ENCODE data around the gene OTUD7B.
"Not testable (repeated sequence)": the region's sequence is repeated elsewhere in the genome, so short reads cannot be mapped to it uniquely, and the experiment has no call there.

The OTUD7B gene

DNA sequence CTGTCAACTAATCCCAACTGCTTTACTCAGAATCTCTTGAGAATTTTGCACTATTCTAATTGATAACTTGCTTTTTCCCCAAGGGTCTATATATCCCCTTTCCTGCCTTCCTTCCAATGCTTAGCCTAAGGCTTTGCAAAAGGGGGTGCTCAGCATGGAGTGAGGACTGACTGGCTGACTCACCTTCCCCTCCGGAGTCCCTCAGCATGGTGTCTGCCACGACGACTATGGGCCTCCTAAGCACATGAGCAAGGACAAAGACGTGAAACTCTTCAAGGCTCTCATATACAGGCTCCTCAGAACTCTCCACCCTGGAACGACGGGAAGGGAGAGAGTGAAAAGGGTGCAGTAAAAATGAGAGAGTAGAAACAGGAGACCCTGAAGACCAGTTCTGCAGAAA lies 60.6 kb downstream of the OTUD7B start:
- DNase-seq (ENCODE audit: low read depth, low spot score): no peak

DNA sequence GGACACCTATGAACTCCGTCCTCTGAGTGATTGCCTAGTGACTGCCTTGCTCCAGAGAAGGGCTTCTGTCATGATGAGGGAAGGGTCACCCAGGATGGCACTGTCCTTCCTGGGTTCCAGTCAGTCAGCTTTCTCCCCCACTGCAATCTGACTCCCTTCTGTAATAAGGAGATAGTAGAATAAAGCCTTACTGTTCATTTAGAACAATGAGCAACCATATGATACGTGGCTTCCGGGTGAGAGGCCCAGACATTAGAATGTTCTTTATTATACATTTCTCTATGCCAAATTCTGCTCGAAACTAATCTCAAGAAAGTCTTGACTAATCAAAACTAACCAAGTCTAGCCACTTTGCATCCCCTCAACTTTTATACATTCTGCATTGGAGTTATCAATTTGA lies 65.3 kb downstream of the OTUD7B start:
- DNase-seq (ENCODE audit: low read depth, low spot score): no peak

DNA sequence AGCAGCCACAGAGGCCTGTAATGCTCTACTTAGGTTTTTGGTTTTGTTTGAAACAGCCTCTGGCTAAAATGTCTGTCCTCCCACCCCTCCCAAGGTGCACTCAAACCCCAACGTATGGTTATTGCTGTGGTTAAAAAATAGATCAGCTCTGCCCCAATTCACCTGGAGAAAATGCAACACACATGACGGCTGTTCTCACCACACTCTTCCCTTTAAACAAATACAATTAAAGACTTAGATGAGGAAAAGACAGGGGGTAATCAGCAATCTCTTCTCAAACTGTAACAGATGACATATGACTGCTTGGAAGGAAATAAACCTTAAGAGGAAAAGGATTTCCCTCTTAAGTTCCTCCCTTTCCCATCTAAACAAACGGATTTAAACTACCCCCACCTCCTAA lies 67.6 kb downstream of the OTUD7B start:
- no peak for DNase-seq (ENCODE audit: low read depth, low spot score)

DNA sequence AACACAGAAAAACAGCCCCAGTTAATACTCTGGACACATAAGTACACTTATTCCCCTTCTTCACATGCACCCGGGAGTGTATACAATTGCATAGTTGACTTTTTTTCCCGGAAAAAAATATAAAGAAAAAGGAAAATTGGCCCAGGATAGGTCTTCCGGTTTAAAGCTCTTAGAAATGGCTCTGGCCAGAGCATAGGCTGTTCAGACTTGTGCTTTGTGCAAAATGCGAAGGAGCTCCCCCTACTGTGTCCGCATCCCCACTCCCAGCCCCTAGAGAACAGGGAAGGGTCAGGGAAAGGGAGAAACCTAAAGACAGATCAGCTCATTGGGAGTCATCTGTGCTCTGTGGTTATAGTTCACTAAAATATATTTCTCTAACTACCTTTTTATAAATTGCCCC lies 68.3 kb downstream of the OTUD7B start:
- DNase-seq (ENCODE audit: low read depth, low spot score): no peak

DNA sequence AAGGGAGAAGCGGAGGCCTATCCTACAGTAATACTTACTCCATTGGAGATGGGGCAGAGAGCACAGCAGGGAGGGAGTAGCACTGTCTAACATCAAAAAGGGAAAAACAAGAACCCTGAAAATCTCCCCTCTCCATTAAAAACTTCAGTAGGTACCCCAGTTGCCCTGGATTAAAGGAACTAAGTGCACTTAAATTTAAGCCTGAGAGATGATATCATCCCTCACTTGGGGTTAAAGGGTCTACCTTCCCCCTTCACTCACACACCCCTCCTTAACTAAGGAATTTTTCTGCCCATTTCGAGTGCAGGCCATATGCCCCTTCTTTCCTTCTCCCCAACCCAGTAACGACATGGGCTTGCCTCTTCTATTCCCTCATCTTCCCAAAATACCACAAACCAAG lies 70.1 kb downstream of the OTUD7B start:
- DNase-seq (ENCODE audit: low read depth, low spot score): no peak

DNA sequence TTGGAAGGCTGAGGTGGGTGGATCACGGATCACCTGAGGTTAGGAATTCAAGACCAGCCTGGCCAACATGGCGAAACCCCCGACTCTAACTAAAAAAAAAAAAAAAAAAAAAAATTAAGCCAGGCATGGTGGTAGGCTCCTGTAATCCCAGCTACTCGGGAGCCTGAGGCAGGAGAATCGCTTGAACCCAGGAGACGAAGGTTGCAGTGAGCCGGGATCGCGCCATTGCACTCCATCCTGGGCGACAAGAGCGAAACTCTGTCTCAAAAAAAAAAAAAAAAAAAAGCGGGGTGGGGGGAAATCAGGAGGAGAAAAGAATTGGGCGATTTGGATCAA lies 71.9 kb downstream of the OTUD7B start:
- not testable (repeated sequence) for DNase-seq (ENCODE audit: low read depth, low spot score)

DNA sequence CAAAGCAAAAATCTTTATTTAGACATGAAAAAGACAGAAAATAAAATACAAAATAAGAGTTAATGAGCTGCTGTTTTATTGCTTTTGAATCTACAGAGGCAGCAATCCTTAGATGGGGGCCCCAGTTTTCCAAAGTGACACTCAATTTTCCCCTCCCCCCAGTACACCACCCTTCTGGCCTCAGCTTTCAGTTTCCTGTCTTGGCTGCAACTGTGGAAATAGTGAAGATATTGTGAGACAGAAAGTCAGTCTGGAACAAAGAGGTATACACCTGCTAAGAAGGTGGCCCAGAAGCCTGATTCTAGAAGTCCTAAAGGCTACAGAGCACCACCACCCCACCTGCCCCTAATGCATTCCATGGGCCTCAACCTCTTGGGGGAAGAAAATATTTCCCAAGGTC lies 72.8 kb downstream of the OTUD7B start:
- no peak for DNase-seq (ENCODE audit: low read depth, low spot score)

DNA sequence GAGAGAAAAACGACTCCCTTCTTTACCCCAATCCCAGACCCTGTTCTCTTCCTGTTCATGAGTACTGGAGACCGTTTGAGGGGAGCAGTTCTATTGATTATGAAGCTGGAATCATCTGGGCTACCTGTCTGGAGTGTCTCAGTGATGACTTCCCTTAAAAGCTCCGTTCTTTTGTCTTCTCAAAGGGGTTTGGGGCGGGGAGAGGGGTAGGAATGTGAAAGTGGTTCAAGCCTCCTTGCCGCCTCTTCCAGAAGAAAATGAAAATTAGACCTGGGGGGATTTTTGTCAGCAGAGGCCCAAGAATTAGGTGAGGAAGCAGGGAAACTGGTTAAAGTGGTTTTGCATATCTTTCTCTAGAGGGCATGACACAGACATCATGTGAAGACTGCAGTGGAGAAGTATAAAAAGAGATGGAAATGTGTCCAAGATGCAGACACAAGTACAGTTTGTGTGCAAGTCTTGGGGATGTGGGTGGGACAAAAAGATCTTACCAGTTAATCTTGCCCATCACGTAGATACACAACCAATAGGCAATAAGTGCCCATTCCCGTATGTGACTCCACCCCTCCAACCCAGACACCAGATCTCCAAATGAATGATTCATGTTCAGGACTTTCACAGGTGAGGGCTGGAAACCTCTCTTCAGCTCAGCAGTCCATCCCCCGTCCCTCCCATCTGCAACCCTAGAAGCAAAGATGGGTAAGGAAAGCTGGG lies 73.4 kb downstream of the OTUD7B start:
- no peak for DNase-seq (ENCODE audit: low read depth, low spot score)

DNA sequence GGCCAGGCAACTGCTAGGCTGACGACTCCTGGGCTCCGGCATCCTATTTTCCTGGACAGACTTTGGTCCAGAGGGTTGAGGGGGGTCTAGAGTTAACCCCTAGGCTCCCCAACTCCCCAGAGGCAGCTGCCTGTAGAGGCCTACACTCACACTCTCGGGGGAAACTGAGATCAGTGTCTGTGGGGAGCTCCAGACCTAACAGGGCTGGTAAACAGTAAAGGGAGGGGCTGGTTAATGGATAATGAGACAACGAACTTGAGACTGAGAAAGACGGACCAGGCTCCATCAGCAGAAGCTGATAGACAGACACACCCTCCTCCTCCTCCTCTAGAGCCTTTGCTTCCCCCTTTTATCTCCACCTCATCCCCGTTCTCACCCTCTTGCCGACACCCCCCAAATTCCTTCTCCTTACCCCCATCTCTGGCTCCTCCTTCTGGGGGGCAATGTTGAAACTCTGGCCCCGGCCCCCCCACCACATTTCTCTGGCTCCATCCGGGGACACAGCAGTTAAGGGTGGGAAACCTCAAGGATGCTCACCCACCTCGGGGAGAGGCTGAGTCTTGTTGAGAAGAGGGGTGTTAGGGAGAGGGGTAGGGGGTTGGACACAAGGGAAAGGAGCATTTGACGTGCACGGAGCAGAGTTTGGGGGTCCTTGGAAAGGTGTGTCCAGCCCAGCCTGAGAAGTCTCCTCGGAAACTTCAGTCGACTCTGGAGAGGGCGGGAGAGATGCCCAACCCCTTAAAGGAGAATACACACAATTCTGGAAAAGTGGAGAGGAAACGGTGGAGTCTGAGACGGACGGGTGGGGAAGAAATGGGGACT lies 74.1 kb downstream of the OTUD7B start, which contains the start of gene MTMR11:
TSS of gene MTMR11 (minus strand) at position 710 of the 822 bp plus-strand sequence. CDS start at position 478, 232 bp downstream.
- DNase-seq (ENCODE audit: low read depth, low spot score): no peak

DNA sequence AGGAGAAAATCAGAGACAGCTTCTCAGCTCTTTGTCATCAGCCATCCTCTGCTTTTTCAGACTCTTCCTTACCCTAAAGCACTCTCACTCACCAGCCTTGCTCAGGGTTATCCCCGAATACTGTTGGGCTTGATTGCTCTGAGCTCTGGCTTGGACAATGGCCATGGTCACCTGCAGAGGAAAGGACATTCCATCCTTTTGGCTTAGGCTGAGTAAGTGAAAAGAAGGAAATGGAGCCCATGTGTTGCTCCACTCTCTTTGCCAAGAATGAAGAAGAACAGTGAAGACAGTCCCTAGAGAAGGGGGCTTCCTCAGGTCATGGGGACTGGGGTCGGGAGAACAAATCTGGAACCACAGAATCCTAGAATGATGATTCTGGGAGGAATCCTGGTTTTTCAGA lies 76.2 kb downstream of the OTUD7B start:
- no peak for DNase-seq (ENCODE audit: low read depth, low spot score)

DNA sequence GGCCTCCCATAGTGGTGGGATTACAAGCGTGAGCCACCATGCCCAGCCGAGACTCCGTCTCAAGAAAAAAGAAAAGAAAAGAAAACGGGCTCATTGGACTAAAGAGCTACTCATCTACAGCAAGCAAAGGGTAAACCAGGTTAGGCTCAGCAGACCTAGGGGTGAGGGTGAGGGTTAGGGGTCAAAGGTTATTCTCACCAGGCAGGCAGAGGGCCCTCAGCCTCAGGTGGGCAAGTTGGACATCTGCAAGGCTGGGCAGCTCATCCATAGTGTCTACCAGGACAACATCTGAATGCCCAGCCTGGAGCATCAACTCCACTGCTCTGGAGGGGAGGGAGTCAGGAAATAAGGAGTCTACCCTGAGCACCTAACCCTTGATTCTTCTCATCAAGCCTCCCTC lies 77.3 kb downstream of the OTUD7B start:
- DNase-seq (ENCODE audit: low read depth, low spot score): no peak

DNA sequence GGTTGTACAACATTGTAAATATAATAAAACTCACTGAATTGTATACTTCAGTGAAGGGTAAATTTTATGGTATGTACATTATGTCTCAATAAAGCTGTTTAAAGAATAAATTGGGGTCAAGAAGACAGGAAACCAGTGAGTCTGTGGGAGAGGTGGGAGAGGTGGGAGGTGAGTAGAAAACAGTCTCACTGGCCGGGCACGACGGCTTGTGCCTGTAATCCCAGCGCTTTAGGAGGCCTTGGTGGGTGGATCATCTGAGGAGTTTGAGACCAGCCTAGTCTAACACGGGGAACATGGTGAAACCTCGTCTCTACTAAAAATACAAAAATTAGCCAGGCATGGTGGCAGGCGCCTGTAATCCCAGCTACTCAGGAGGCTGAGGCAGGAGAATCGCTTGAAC lies 78.1 kb downstream of the OTUD7B start:
- DNase-seq (ENCODE audit: low read depth, low spot score): no peak

DNA sequence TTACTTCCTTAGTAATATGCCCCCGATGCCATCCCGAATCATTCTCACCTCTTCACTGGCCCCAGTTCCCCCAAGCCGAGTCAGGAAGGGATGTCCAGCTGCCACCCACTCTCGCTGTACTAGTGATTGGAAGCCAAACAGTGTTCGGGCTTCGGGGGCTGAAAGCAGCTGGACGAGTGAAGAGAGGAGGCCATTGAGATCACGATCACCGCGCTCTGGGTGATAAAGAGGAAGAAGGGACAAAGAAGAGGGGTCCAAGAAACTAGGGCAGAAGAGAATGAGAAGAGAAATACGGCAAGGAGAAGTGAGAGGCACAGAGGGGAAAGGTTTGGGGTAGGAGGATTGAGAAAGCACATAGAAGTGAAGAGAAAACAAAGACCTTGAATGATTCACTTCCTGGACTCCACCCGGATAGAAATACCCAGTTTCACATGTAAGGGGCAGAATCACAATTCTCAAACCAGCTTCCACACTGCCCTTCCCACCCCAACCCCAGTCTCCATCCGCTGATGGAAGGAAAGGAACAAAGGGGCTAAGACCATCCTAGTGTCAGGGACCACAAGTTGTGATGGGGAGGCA lies 79.2 kb downstream of the OTUD7B start:
- no peak for DNase-seq (ENCODE audit: low read depth, low spot score)

DNA sequence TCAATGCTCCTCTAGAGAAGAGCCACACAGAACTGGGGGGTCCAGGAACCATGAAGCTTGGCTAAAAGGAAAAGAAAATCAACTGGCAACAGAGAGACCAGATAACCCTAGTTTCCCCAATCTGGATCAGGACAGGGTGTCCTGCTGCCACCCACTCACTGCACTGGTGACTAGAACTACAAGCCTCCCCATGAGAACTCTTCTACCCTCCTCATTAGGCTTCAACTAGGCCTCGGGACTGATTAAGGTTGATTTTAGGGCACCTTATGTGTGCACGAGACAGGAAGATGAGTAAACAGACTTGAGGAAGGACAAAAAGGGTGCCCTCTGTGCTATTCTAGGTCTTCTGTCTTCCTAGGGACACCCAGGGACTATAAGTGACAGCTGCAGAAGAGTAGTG lies 80.7 kb downstream of the OTUD7B start:
- DNase-seq (ENCODE audit: low read depth, low spot score): no peak

DNA sequence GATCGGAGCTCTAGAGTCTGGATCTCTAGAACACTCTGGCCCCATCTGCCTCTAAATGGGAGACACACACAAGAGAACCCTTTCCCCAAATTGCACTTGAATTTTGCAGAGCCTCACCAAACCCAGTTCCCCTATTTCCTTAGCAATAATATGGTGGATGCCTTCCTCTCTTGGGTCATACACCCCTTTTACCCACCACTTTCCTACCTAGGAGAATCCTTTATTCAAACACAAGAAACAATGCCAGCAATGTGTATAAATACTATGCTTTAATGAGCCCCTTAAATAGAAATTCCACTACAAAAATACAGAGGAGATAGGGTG lies 82.2 kb downstream of the OTUD7B start:
- no peak for DNase-seq (ENCODE audit: low read depth, low spot score)

DNA sequence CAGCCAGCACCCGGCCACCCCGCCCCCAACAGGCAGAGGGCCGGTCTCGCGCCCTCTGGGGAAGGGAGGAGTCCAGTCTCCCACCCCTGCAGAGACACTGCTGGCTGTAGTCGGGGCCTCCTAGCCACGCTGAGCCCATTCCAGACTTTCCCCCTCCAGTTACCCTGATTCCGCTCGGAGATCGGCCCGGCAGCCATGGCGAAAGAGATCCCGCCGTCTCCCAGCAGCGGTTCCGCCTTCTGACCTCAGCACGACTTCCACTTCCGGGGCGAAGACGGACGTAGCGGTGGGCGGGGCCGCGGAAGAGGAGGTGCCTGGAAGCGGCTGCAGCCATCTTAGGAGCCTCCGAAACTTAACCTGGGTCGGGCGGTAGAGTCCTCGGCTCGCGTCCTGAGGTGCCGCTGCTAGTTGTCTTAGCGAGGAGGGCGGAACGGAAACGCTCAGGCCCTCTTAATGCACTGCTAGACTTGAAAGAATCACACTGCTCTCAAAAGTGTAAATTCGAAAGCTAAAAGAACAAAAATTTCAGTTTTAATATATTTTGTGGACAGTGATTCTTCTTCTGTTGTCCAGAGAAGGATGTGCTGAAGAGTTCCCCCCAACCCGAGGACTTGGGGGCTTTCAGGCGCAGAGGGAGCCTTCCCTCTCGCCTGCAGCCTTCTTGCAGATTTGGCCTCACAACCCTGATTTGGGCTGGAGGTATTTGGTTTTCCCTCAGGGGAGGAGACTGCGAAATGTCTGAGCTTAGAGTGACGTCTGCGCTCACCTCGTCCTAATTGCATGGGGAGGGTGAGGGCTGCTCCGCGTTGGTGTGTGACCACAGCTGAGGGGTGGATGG lies 82.7 kb downstream of the OTUD7B start, which contains the start of gene SF3B4:
TSS of gene SF3B4 (minus strand) at position 241 of the 838 bp plus-strand sequence. CDS start at position 197, 44 bp downstream.
- peak; percentile 91 for DNase-seq (ENCODE audit: low read depth, low spot score)

DNA sequence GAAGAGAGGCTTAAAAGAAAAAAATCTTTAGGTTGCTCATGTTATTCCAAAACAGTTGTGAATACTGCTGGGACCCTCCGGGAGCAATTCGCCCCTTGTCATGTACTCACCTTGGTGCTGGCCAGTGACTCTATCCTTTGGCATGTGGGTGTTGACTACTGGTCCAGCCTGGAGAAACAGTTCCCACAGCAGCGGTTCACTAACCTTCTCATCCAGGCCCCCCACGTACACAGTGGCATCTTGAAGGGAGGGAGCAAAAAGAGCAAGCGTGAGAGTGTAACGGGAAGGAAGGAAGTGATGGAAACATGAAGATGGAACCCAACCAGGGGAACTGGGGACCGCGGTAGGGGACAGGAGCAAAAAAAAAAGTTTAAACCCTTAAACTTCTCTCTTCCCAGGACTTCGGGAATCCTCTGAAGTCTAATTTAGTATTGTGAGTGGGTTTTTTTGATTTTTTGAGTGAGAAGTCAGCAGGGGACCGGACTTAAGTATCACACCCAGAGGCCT lies 83.4 kb downstream of the OTUD7B start:
- DNase-seq (ENCODE audit: low read depth, low spot score): no peak

DNA sequence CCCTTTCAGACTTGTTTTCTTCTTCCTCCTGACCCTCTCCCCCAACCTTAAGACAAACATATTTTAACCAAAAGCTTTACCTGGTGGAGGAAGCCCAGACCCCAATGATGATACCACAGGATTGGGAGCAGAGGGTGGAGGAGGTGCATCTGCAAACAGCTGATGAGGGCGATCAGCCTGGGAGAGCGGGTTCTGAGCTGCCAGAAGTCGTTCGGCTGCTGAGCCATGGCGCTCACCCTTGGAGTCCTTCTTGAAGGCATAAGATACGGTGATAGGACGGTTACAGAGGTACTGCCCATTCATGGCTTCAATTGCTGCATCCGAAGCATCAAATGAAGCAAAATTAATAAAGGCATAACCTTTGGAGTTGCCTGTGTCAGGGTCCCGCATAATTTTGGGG lies 84.2 kb downstream of the OTUD7B start:
- DNase-seq (ENCODE audit: low read depth, low spot score): no peak

DNA sequence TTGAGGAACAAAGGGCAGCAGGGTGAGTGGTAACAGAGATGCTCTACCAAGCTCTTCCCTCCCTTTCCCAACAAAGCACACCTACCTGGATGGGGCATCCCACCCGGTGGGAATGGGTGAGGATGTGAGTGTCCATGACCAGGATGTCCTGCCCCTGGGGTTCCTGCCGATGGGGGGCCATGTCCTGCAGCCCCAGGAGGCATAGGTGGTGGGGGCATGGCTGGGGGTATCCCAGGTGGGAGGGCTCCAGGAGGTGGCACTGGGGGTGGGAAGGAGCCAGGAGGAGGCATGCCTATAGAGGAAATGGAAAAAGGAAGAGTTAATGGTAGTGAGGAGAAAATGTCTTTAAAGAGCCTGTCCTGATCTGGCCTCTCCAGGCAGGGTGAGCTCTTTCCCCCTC lies 84.8 kb downstream of the OTUD7B start:
- DNase-seq (ENCODE audit: low read depth, low spot score): no peak

DNA sequence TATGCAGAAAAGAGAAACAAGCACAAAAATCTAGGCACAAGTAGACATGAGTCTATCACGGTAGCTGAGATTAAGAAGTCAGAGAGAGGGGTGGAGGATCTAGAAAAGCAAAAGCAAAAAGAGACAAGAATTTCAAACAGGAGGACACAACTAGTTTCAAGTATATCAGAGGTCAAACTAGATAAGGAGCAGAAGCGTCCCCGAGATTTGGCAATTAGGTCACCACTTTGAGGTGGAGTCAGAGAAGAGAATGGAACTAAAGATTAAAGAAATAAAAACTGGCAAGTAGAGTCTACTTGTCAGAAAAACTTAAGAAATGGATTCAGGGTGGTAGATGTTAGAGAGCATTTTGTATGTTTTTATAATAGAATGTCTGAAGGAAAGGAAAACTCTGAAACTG lies 85.2 kb downstream of the OTUD7B start:
- no peak for DNase-seq (ENCODE audit: low read depth, low spot score)

DNA sequence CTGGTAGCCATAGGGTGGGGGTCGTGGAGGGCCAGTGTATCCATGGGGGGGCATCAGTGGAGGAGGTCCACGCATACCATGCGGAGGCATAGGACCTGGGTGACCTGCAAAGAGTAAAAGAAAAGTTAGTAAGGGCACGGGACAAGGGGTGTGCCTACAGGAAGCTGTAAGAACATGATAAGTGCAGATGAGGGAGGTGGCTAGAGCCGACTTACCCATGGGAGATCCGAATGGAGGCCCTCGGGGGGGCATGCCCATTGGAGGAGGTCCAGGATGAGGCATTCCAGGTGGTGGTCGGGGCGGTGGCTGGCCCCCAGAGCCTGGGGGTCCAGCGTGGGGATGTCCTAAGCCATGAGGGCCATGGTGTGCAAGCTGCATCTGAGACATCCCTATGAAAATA lies 86.9 kb downstream of the OTUD7B start:
- no peak for DNase-seq (ENCODE audit: low read depth, low spot score)

Measured in activated CD4-positive, CD25-positive, alpha-beta regulatory T cell treated with anti-CD3 and anti-CD28 coated beads, Interleukin-2, amount 50 U/mL, for 16 hours (primary cell).